Aorta (tissue), 5 donors: ENCODE data around the gene PSIP1. TPM values are rescaled to one million over a fixed set of nuclear protein-coding genes. Genes with fewer than 3 reads are reported as not detected.

Source experiments
- ATAC-seq: fragments of 200-7000 bp; cut with Tn5 transposase; one replicate; pipeline ENCODE4 v1.9.1; 2022; ENCODE audit warnings: moderate library complexity; ENCODE audit not compliant: low FRiP score
- DNase-seq, 2 donors: peaks; one replicate each; pipeline ENCODE4 v3.0.0-alpha.2; 2020
- H3K27ac ChIP-seq, 2 donors: one replicate each; pipeline ENCODE4 v1.5.1; 2013; ENCODE audit warnings: low read length in 2 of 2, mild to moderate bottlenecking in 2 of 2, moderate library complexity in 2 of 2, control low read depth in 1 of 2, inconsistent platforms in 1 of 2, low read depth in 1 of 2
- H3K27me3 ChIP-seq, 2 donors: one replicate each; pipeline ENCODE4 v1.6.1; 2013; ENCODE audit warnings: control low read depth in 1 of 2, low read length in 1 of 2, mild to moderate bottlenecking in 1 of 2, moderate library complexity in 1 of 2; ENCODE audit not compliant: insufficient read depth in 2 of 2, control insufficient read depth in 1 of 2
- H3K36me3 ChIP-seq, 2 donors: one replicate each; pipeline ENCODE4 v1.6.1; 2013; ENCODE audit warnings: control low read depth in 1 of 2, low read length in 1 of 2, mild to moderate bottlenecking in 1 of 2; ENCODE audit not compliant: insufficient read depth in 2 of 2, control insufficient read depth in 1 of 2
- H3K4me1 ChIP-seq, 2 donors: one replicate each; pipeline ENCODE4 v1.6.1; 2013; ENCODE audit warnings: low read length in 2 of 2, control low read depth in 1 of 2, mild to moderate bottlenecking in 1 of 2, moderate library complexity in 1 of 2; ENCODE audit not compliant: insufficient read depth in 2 of 2, control insufficient read depth in 1 of 2
- H3K4me3 ChIP-seq, 2 donors: one replicate each; pipeline ENCODE4 v1.5.1; 2013; ENCODE audit warnings: low read length in 2 of 2, control low read depth in 1 of 2, mild to moderate bottlenecking in 1 of 2
- H3K9me3 ChIP-seq: one replicate; pipeline ENCODE4 v1.6.1; 2013; ENCODE audit warnings: mild to moderate bottlenecking, low read length; ENCODE audit not compliant: control insufficient read depth
- WGBS, 2 donors: extraction: QIAGEN DNeasy Blood & Tissue Kit; methylation state at CpG; one replicate each; pipeline ENCODE4 v1.1.7; 2013; 5-methylcytosine and 5-hydroxymethylcytosine counted together
- intact Hi-C, 2 donors: fragments of 100-400 bp; cut with DNase I; formaldehyde crosslinking; loops; one replicate each; pipeline versions ENCODE4 v1.14.2 to v1.15.0; 2022
- long read RNA-seq, 2 donors: library from polyadenylated mRNA; unstranded; transcript quantifications; one replicate each; pipeline ENCODE4 v2.0.0, GENCODE V29; 2020 to 2021
- polyA plus RNA-seq, 2 donors: library from polyadenylated mRNA; stranded (reverse); fragments of 200-250 nt; gene quantifications; one replicate each; pipeline ENCODE4 v1.2.3, GENCODE V29; 2013
- total RNA-seq, 2 donors: library from RNA; stranded (reverse); fragmentation: NEBNext Ultra II Directional; extraction: Animal tissue kit (Norgen Biotek cat#: 25700); gene quantifications; one replicate each; pipeline ENCODE4 v1.2.1, GENCODE V29; 2021
- donor health status: healthy with polysubstance abuse.
- donor health status: Bipolar disorder and iron deficiency.
- donor health status: DM: no; HTN: no; CAD: no.
- donor health status: DM: no; HTN: no; CAD: no.
- donor health status: DM: yes; HTN: yes; CAD: no.

The PSIP1 gene
- total RNA-seq (10 to 100 TPM; 60.0 to 89.0 TPM), polyA plus RNA-seq (10 to 100 TPM; 63.0 to 74.6 TPM)
- long read RNA-seq, donor 1, partial matches to known transcripts = 13 of 24 reads
- long read RNA-seq, donor 1, other reads (novel, unspliced or antisense) = 9 of 24 reads
- long read RNA-seq, donor 2, transcript PSIP1-204 (16 exons, 3,364 nt) = major isoform, 11 of 59 reads
- long read RNA-seq, donor 2, transcript PSIP1-203 (16 exons, 3,391 nt) = minor isoform, 8 of 59 reads
- long read RNA-seq, donor 2, partial matches to known transcripts = 29 of 59 reads
- long read RNA-seq, donor 2, other reads (novel, unspliced or antisense) = 10 of 59 reads

DNA sequence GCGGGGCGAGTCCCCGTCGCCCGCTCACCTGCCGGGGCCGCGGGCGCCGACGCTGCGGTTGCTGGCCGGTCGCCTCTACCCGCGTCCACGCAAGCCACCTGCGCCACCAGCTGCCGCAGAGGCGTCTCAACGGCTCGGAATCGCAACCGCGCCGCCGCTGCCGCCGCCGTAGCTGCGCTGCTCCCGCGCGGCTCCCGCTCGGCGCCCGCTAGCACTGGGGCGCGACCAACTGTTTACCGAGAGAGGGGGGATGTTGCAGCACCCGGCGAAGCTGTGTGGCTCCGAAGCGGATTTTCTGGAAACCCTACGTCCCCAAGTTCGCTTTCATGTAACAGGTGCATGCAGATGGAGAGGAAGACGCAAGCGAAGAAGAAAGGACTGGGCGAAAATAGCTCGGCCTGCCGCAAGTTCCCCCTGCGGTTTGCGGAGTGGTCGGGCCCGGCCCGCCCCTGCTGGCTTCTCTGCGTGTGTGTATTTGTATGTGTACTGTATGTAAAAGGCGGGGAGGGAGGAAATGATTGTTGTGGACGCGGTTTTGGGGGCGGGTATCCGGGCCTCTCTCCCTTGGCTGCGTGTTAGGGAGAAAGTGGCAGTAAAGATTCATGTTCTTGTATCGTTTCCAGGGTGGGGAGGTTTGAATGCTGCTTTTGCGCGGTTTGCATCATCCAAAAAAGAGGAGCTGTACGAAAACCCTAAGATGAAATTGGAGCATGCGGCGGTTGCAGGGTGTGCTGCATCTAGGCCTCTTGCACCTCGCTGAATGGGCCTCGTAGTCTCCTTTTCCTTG lies at the start of gene PSIP1:
Gene PSIP1 (minus strand): TSS at position 182 of the 787 bp plus-strand sequence. CDS start 782 bp downstream, outside the sequence.
- 0% methylated on average over 71 to 72 of the region's 72 CpGs for WGBS, 2 donors
- DNase-seq = peak; percentile 83 to 90
- H3K4me1 ChIP-seq = peaks cover 0 to 4% of the 10 kb centered on the region in 2 donors
- peak; percentile 94 for ATAC-seq
- no peaks in the 10 kb centered on the region for H3K9me3 ChIP-seq
- no peaks in the 10 kb centered on the region for H3K27me3 ChIP-seq
- intact Hi-C loops = loop anchor here (2.0 to 5.0 kb wide), 2 partner anchors 41 to 42 kb away; partner anchors contain the start of gene CCDC171 (in 2 of the 2)
- no peaks in the 10 kb centered on the region for H3K36me3 ChIP-seq
- H3K4me3 ChIP-seq = peak within 1 kb of the TSS; percentile 86 to 87
- H3K27ac ChIP-seq = peak within 1 kb of the TSS in 1 of 2 donors; percentile 56

DNA sequence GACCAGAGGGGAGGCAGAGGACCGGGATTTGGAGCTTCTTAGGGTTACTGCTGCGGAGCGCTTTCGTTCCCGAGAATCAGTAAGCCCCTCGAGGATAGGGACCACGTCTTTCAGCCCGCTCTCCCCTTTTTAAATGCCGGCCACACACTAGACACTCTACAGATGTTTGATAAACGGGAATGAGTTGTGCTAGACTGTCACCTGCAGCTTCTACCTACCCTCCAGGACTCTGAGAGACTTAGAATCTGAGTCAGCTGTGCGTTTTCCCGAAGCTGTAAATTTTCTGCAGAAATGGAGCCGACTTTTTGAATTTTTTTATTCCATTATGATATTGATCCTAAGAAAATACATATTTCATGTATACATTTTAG lies 42.7 kb upstream of the PSIP1 start:
- Histone ChIP-seq H3K36me3 (no peaks in the 10 kb centered on the region), H3K27ac (no peak overlapping the region), H3K4me1 (no peaks in the 10 kb centered on the region), H3K4me3 (peak overlapping the region; percentile 49 to 88), H3K27me3 (no peaks in the 10 kb centered on the region), H3K9me3 (no peaks in the 10 kb centered on the region)
- DNase-seq (no peak), ATAC-seq (no peak)
- WGBS, 2 donors = 0 to 1% methylated on average over 13 of the region's 13 CpGs
- intact Hi-C loops = loop anchor here (2.0 to 5.0 kb wide), 2 partner anchors 41 to 43 kb away; partner anchors contain the start of gene PSIP1 (in 2 of the 2)

DNA sequence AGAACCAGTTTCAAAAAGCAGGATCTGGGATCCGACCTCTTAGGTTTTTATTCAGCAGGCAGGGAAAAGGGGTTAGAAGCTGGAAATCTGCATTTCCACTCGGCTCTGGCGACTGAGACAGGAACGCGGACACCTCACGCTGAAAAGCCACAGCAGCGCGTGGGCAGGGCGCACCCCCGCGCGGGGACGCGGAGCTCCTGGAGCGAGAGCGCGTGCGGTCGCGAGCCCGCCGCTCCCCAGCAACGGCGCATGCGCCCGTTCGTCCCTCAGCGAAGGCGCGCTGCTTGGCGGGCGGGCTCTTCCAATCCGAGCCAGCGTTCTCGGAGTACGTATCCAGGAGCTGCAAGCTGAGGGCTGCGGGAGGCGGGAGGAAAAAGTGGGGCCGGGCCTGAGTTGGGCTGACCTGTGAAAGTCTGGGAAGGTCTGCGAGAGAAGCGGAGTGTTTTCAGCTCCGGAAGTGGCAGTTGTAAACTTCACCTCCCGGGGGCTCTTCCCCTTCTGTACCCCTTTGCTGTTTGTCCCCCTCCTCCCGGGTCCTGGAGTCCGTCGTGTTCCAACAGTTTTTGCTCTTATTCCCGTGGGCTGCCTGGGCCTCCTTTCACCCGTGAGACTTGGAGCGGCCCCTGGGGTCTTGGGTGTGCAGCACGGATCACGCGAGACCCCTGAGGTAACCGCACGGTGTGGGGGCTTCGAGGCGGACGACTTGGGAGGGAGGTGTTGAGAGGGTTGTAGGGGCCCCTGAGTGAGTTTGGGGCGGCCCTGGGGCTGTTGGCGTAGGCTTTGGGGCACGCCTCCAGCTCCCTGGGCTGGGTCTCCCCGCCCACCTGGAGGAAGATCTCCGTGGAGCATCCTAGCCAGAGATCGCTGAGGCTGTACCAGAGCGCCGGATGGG lies 42.1 kb upstream of the PSIP1 start, which contains the start of gene CCDC171:
Gene CCDC171 (plus strand): TSS at position 408 of the 892 bp plus-strand sequence. CDS start 11,046 bp downstream, outside the sequence.
- no peaks in the 10 kb centered on the region for H3K36me3 ChIP-seq
- 0% methylated on average over 65 of the region's 65 CpGs for WGBS, 2 donors
- no peaks in the 10 kb centered on the region for H3K27me3 ChIP-seq
- H3K27ac ChIP-seq = peak within 1 kb of the TSS in 1 of 2 donors; percentile 35
- DNase-seq (peak; percentile 96 to 97), ATAC-seq (peak; percentile 99)
- no peaks in the 10 kb centered on the region for H3K4me1 ChIP-seq
- intact Hi-C loops = loop anchor here (2.0 to 5.0 kb wide), 2 partner anchors 41 to 42 kb away; partner anchors contain the start of gene PSIP1 (in 2 of the 2)
- peak within 1 kb of the TSS; percentile 66 to 88 for H3K4me3 ChIP-seq
- H3K9me3 ChIP-seq = no peaks in the 10 kb centered on the region

DNA sequence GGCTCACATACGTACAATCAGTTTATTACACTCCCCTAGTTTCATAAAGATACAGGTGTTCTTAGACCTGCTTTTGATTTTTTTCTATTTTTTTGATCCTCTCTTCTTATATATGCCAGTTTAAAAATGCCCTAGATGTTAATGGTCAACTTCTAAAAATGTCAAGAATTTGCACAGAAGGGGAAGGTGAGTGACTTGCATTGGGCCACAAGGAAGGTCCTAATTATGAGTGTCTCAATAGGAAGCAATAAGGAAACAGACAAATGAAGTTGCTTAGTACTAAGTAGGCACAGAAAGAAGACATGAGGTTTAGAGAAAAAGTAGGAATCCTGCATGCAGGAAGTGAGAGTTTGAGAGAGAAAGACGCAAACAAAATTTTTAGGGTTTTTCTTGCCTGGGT lies 38.8 kb upstream of the PSIP1 start:
- H3K36me3 ChIP-seq = no peaks in the 10 kb centered on the region
- no peak overlapping the region for H3K4me3 ChIP-seq
- DNase-seq = no peak
- 90 to 94% methylated on average over 2 of the region's 2 CpGs for WGBS, 2 donors
- H3K4me1 ChIP-seq = no peaks in the 10 kb centered on the region
- H3K27ac ChIP-seq = no peak overlapping the region
- no peak for ATAC-seq
- no peaks in the 10 kb centered on the region for H3K9me3 ChIP-seq
- intact Hi-C loops = loop anchor here in 1 of 2 donors (5.0 kb wide), 1 partner anchor 37 kb away; the partner anchor contains the start of gene PSIP1
- no peaks in the 10 kb centered on the region for H3K27me3 ChIP-seq

DNA sequence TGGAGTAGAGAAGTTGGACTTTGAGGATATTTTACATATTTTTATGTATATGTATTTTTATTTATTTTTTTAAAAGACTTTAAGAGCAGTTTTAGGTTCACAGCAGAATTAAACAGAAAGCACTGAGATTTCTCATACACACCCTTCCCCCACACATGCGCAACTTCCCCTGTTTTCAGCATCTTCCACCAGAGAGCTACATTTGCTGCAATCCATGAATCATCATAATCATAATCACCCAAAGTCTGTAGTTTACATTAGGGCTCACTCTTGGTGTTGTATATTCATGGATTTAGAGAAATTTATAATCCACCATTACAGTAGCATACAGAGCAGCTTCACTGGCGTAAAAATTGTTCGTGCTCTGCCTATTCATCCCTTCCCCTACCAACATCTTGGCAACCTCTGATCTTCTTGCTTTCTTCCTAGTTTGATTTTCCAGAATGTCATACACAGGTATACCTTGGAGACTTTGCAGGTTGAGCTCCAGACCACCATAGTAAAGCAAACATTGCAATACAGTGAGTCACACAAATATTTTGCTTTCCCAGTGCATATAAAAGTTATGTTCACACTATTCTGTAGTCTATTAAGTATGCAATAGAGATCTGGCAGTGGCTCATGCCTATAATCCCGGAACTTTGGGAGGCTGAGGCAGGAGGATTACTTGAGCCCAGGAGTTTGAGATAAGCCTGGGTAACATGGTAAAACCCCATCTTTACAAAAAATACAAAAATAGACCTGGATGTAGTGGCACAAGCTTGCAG lies 32.5 kb upstream of the PSIP1 start:
- H3K27ac ChIP-seq = no peak overlapping the region
- no peaks in the 10 kb centered on the region for H3K27me3 ChIP-seq
- no peak for ATAC-seq
- 78% methylated on average over 4 of the region's 4 CpGs for WGBS, 2 donors
- H3K4me3 ChIP-seq = no peak overlapping the region
- no peaks in the 10 kb centered on the region for H3K4me1 ChIP-seq
- H3K36me3 ChIP-seq = no peaks in the 10 kb centered on the region
- H3K9me3 ChIP-seq = no peaks in the 10 kb centered on the region
- no peak for DNase-seq
- intact Hi-C loops = no loop called here

DNA sequence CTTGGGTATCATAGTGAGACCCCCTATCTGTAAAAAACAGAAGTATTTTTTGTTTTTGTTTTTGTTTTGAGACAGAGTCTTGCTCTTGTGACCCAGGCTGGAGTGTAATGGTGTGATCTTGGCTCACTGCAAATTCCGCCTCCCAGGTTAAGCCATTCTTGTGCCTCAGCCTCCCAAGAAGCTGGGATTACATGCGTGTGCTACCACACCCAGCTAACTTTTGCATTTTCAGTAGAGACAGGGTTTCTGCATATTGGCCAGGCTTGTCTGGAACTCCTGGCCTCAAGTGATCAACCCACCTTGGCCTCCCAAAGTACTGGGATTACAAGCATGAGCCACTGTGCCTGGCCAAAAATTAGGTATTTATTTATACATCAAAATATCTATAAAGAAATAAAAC lies 31.9 kb upstream of the PSIP1 start:
- intact Hi-C loops = no loop called here
- DNase-seq (no peak), ATAC-seq (no peak)
- WGBS, 2 donors = 96 to 97% methylated on average over 2 of the region's 2 CpGs
- no peaks in the 10 kb centered on the region for H3K27me3 ChIP-seq
- H3K27ac ChIP-seq = no peak overlapping the region
- no peaks in the 10 kb centered on the region for H3K36me3 ChIP-seq
- H3K4me1 ChIP-seq = no peaks in the 10 kb centered on the region
- H3K4me3 ChIP-seq = no peak overlapping the region
- no peaks in the 10 kb centered on the region for H3K9me3 ChIP-seq

DNA sequence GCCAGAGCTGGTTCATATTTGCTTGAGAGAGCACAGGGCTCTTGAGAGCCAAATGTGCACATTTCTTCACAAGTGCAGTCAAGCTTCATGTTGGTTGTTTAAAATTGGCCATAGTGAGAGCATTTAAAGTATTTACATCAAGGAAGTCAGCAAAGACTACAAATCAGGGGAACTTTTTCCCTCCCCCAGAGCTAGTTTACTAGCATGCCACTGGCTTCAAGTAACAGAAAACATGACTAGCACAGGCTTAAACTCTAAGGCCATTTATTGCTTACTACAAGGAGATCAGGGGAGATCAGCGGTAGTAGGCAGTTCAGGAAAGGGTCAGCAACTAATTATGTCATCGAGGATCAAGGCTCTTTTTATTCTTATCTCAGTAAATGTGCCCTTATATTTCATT lies 31.1 kb upstream of the PSIP1 start:
- DNase-seq (no peak), ATAC-seq (no peak)
- H3K4me1 ChIP-seq = no peaks in the 10 kb centered on the region
- intact Hi-C loops = no loop called here
- 50 to 63% methylated on average over 2 of the region's 2 CpGs for WGBS, 2 donors
- H3K9me3 ChIP-seq = no peaks in the 10 kb centered on the region
- no peaks in the 10 kb centered on the region for H3K27me3 ChIP-seq
- no peak overlapping the region for H3K4me3 ChIP-seq
- no peaks in the 10 kb centered on the region for H3K36me3 ChIP-seq
- no peak overlapping the region for H3K27ac ChIP-seq
